H1 (cell line): ENCODE measurements around the gene ALAS1. TPM values are rescaled to one million over a fixed set of nuclear protein-coding genes. Genes with fewer than 3 reads are reported as not detected.

Source experiments
- CBX5 ChIP-seq: fragments of 300-800, 300-1000 bp; sonication (generic); IDR thresholded peaks from 2 replicates; pipeline ENCODE4 v1.7.1; 2016; ENCODE audit warnings: antibody characterized with exemption, low read length, low read depth
- CBX8 ChIP-seq: fragments of 300-800, 300-1000 bp; sonication (generic); IDR thresholded peaks from 2 replicates; pipeline ENCODE4 v1.7.1; 2016; ENCODE audit warnings: low read depth, low read length, borderline replicate concordance
- CEBPB ChIP-seq: IDR thresholded peaks from 2 replicates; pipeline ENCODE4 v1.6.1; 2012; ENCODE audit warnings: low read depth, low read length
- EP300 ChIP-seq, 2 experiments: IDR thresholded peaks; 1 replicate in 1 of 2; 2 replicates in 1 of 2; pipeline ENCODE4 v1.6.1; 2011 to 2012; ENCODE audit warnings: low read depth in 2 of 2, low read length in 2 of 2, mild to moderate bottlenecking in 2 of 2, borderline replicate concordance in 1 of 2, inconsistent platforms in 1 of 2, moderate library complexity in 1 of 2
- JUN ChIP-seq: IDR thresholded peaks from 2 replicates; pipeline ENCODE4 v1.6.1; 2011; ENCODE audit warnings: low read depth, mild to moderate bottlenecking, improper control_type of control experiment, low read length
- KDM4A ChIP-seq: IDR thresholded peaks from one replicate; pipeline ENCODE4 v1.7.1; 2012; ENCODE audit warnings: low read depth, mild to moderate bottlenecking, moderate library complexity, low read length, inconsistent platforms; ENCODE audit not compliant: severe bottlenecking
- SAP30 ChIP-seq: fragments of 300-600 bp; sonication (generic); IDR thresholded peaks from 2 replicates; pipeline ENCODE4 v1.7.1; 2012; ENCODE audit warnings: low read length, moderate library complexity, mild to moderate bottlenecking, inconsistent platforms; ENCODE audit not compliant: insufficient read depth, insufficient replicate concordance
- SIX5 ChIP-seq: IDR thresholded peaks from 2 replicates; pipeline ENCODE4 v1.6.1; 2011; ENCODE audit warnings: mild to moderate bottlenecking, low read depth, low read length
- TBP ChIP-seq: IDR thresholded peaks from 2 replicates; pipeline ENCODE4 v1.6.1; 2011; ENCODE audit warnings: low read depth, low read length, improper control_type of control experiment
- polyA plus RNA-seq, 7 experiments: library from polyadenylated mRNA; depleted of rRNA in 3 of 7; stranded (reverse) in 5 of 7; unstranded in 2 of 7; fragments of >200 nt in 5 of 7; fragments of 200-250 nt in 2 of 7; gene quantifications; 1 replicate in 5 of 7; 2 replicates in 1 of 7; 4 replicates in 1 of 7; pipeline versions ENCODE4 v1.2.1 to v1.2.3, GENCODE V29; 2011 to 2013; ENCODE audit warnings: missing spikeins in 2 of 7, mixed read lengths in 2 of 7
- total RNA-seq: library from RNA; stranded (reverse); fragmentation: NEBNext Ultra II Directional; extraction: Animal tissue kit (Norgen Biotek cat#: 25700); gene quantifications from 2 replicates; pipeline ENCODE4 v1.2.1, GENCODE V29; 2021
- TF ChIP-seq, protein P1 (sequence below): fragments of 300-600 bp; sonication (generic); IDR thresholded peaks from 2 replicates; pipeline ENCODE4 v1.7.1; 2012; ENCODE audit warnings: low read length, moderate library complexity, mild to moderate bottlenecking, inconsistent platforms; ENCODE audit not compliant: insufficient replicate concordance
- TF ChIP-seq, protein P2 (sequence below): IDR thresholded peaks from 2 replicates; pipeline ENCODE4 v1.6.1; 2012; ENCODE audit warnings: inconsistent platforms

ALAS1 gene
- total and polyA plus RNA-seq, 2 of the 8 experiments (the other 6 are each of a cell fraction or from before 2014, with no cell fraction given), result 45.9 to 84.4 TPM

DNA sequence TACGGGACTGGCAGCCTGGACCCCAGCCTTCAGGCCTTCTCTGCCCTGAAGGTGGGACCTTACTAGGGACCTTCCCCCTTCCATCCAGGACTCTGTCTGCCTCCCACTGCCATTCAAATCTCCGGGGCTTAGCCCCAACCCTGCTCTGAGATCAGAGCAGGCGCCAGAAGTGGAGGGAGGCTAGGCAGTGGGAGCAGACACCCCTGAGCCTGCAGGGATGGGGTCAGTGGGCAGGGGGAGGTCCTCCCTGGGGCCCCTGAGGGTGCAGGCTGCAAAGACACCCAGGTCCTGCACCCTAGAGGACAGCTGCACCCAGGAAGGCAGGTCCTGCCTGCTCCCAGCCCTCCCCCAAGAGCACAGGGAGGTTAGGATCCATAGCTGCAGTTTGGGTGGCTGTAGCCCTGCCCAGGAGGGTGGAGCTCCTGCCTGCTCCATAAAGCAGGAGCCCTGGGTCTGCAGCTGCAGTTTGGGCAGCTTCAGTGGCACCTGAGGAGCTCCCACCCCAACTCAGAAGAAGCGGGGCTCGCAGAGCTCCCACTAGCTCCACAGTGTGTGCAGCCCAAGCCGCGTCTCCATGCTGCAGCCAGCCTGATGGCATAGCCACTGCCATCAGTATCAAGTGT, 35.6 kb upstream of the ALAS1 start (continued):
- TF ChIP-seq, protein P1, sequence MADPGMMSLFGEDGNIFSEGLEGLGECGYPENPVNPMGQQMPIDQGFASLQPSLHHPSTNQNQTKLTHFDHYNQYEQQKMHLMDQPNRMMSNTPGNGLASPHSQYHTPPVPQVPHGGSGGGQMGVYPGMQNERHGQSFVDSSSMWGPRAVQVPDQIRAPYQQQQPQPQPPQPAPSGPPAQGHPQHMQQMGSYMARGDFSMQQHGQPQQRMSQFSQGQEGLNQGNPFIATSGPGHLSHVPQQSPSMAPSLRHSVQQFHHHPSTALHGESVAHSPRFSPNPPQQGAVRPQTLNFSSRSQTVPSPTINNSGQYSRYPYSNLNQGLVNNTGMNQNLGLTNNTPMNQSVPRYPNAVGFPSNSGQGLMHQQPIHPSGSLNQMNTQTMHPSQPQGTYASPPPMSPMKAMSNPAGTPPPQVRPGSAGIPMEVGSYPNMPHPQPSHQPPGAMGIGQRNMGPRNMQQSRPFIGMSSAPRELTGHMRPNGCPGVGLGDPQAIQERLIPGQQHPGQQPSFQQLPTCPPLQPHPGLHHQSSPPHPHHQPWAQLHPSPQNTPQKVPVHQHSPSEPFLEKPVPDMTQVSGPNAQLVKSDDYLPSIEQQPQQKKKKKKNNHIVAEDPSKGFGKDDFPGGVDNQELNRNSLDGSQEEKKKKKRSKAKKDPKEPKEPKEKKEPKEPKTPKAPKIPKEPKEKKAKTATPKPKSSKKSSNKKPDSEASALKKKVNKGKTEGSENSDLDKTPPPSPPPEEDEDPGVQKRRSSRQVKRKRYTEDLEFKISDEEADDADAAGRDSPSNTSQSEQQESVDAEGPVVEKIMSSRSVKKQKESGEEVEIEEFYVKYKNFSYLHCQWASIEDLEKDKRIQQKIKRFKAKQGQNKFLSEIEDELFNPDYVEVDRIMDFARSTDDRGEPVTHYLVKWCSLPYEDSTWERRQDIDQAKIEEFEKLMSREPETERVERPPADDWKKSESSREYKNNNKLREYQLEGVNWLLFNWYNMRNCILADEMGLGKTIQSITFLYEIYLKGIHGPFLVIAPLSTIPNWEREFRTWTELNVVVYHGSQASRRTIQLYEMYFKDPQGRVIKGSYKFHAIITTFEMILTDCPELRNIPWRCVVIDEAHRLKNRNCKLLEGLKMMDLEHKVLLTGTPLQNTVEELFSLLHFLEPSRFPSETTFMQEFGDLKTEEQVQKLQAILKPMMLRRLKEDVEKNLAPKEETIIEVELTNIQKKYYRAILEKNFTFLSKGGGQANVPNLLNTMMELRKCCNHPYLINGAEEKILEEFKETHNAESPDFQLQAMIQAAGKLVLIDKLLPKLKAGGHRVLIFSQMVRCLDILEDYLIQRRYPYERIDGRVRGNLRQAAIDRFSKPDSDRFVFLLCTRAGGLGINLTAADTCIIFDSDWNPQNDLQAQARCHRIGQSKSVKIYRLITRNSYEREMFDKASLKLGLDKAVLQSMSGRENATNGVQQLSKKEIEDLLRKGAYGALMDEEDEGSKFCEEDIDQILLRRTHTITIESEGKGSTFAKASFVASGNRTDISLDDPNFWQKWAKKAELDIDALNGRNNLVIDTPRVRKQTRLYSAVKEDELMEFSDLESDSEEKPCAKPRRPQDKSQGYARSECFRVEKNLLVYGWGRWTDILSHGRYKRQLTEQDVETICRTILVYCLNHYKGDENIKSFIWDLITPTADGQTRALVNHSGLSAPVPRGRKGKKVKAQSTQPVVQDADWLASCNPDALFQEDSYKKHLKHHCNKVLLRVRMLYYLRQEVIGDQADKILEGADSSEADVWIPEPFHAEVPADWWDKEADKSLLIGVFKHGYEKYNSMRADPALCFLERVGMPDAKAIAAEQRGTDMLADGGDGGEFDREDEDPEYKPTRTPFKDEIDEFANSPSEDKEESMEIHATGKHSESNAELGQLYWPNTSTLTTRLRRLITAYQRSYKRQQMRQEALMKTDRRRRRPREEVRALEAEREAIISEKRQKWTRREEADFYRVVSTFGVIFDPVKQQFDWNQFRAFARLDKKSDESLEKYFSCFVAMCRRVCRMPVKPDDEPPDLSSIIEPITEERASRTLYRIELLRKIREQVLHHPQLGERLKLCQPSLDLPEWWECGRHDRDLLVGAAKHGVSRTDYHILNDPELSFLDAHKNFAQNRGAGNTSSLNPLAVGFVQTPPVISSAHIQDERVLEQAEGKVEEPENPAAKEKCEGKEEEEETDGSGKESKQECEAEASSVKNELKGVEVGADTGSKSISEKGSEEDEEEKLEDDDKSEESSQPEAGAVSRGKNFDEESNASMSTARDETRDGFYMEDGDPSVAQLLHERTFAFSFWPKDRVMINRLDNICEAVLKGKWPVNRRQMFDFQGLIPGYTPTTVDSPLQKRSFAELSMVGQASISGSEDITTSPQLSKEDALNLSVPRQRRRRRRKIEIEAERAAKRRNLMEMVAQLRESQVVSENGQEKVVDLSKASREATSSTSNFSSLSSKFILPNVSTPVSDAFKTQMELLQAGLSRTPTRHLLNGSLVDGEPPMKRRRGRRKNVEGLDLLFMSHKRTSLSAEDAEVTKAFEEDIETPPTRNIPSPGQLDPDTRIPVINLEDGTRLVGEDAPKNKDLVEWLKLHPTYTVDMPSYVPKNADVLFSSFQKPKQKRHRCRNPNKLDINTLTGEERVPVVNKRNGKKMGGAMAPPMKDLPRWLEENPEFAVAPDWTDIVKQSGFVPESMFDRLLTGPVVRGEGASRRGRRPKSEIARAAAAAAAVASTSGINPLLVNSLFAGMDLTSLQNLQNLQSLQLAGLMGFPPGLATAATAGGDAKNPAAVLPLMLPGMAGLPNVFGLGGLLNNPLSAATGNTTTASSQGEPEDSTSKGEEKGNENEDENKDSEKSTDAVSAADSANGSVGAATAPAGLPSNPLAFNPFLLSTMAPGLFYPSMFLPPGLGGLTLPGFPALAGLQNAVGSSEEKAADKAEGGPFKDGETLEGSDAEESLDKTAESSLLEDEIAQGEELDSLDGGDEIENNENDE, result no peak
- TF ChIP-seq, protein P2, sequence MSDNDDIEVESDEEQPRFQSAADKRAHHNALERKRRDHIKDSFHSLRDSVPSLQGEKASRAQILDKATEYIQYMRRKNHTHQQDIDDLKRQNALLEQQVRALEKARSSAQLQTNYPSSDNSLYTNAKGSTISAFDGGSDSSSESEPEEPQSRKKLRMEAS, result no peak
- TF ChIP-seq CEBPB, result no peak
- no peak for TF ChIP-seq JUN
- TF ChIP-seq CBX5, result no peak
- no peak for TF ChIP-seq CBX8
- no peak for TF ChIP-seq KDM4A
- no peak for TF ChIP-seq SAP30
- TF ChIP-seq SIX5, result no peak
- TF ChIP-seq EP300 (IDR thresholded peaks at IDR 0.05; ENCODE audit: borderline replicate concordance in 1 of 2, low read depth in 2 of 2, low read length in 2 of 2), result no peak
- no peak for TF ChIP-seq TBP
